UCSD-AML1 (cell line): Measurements from ENCODE around the gene ATE1.
"Not testable (repeated sequence)": the region's sequence is repeated elsewhere in the genome, so short reads cannot be mapped to it uniquely, and the experiment has no call there.

ENCODE experiments used
- DNase-seq: peaks from one replicate; lab custom pipeline; 2025; ENCODE audit not compliant: unreplicated experiment; lab: John Stamatoyannopoulos, UW

Gene ATE1

GRCh38 chr10:121930268-121931085, 2.6 kb upstream of the ATE1 start:
- DNase-seq = not testable (repeated sequence)

- not testable (repeated sequence) for DNase-seq
These were observed 1.9 kb upstream of the ATE1 start for GRCh38 chr10:121929585-121930267.

- DNase-seq = no peak
These were observed 675 bp upstream of the ATE1 start for GRCh38 chr10:121928528-121928884.

- DNase-seq = peak; percentile 70
These were observed 452 bp downstream of the ATE1 start for GRCh38 chr10:121927318-121927840.

GRCh38 chr10:121926671-121927317, 1.0 kb downstream of the ATE1 start:
- no peak for DNase-seq

- no peak for DNase-seq
These were observed 1.7 kb downstream of the ATE1 start for GRCh38 chr10:121926157-121926556.

GRCh38 chr10:121921238-121921931, 6.4 kb downstream of the ATE1 start:
- DNase-seq = no peak

- DNase-seq = no peak
These were observed 8.2 kb downstream of the ATE1 start for GRCh38 chr10:121919666-121920065.

GRCh38 chr10:121918800-121919199, 9.0 kb downstream of the ATE1 start:
- DNase-seq = not testable (repeated sequence)

GRCh38 chr10:121914661-121915060, 13.2 kb downstream of the ATE1 start:
- no peak for DNase-seq

- DNase-seq = no peak
These were observed 16.5 kb downstream of the ATE1 start for GRCh38 chr10:121911421-121911697.

- DNase-seq = no peak
These were observed 17.0 kb downstream of the ATE1 start for GRCh38 chr10:121910673-121911420.

GRCh38 chr10:121904888-121905287, 22.9 kb downstream of the ATE1 start:
- DNase-seq = no peak

- no peak for DNase-seq
These were observed 27.2 kb downstream of the ATE1 start for GRCh38 chr10:121900443-121901174.

GRCh38 chr10:121899727-121900126, 28.1 kb downstream of the ATE1 start:
- DNase-seq = no peak

GRCh38 chr10:121891103-121891502, 36.7 kb downstream of the ATE1 start:
- no peak for DNase-seq

GRCh38 chr10:121889212-121889611, 38.6 kb downstream of the ATE1 start:
- no peak for DNase-seq

GRCh38 chr10:121886997-121887622, 40.7 kb downstream of the ATE1 start:
- peak; percentile 50 for DNase-seq

GRCh38 chr10:121886181-121886580, 41.6 kb downstream of the ATE1 start:
- no peak for DNase-seq

GRCh38 chr10:121880895-121881294, 46.9 kb downstream of the ATE1 start:
- DNase-seq = no peak
